Endothelial cell of umbilical vein (primary cell): ENCODE measurements around the gene GTF2H1. TPM values are rescaled to one million over a fixed set of nuclear protein-coding genes. Genes with fewer than 3 reads are reported as not detected.

Source experiments
- BruUV-seq: library from RNA; stranded (reverse); fragments of 400-500 nt; replicated peaks from 2 replicates; lab custom pipeline; 2021; lab: Mats Ljungman, UMichigan
- CTCF ChIA-PET: fragments of 300-600, 350-600 bp; sonication (Branson Sonifier 250); formaldehyde crosslinking; loops from one replicate; lab custom pipeline; 2021; ENCODE audit warnings: antibody characterized with exemption, inconsistent platforms; lab: Charles Lee
- POLR2A ChIA-PET: fragments of 300-600, 350-600 bp; sonication (Branson Sonifier 250); formaldehyde crosslinking; loops from one replicate; lab custom pipeline; 2021; ENCODE audit warnings: antibody characterized with exemption, inconsistent platforms; lab: Charles Lee
- DNase-seq: peaks from one replicate; pipeline ENCODE4 v3.0.0-alpha.2; 2011; ENCODE audit warnings: low read depth, low spot score
- FAIRE-seq: peaks from 2 replicates; lab custom pipeline; 2011; peaks lifted over from hg19 to GRCh38; lab: Jason Lieb, UNC
- H2AFZ ChIP-seq: 2 replicates; pipeline ENCODE4 v1.6.0; 2012; ENCODE audit warnings: low read depth, low read length, control low read depth, inconsistent platforms
- H3K27ac ChIP-seq: 2 replicates; pipeline ENCODE4 v1.5.1; 2011; ENCODE audit warnings: low read depth, mild to moderate bottlenecking, control low read depth, low read length, moderate library complexity; ENCODE audit not compliant: insufficient read depth
- H3K27me3 ChIP-seq, 2 experiments: 2 replicates each; pipeline versions ENCODE4 v1.6.0 to v1.6.1; 2011; ENCODE audit warnings: low read length in 2 of 2, mixed read lengths in 1 of 2; ENCODE audit not compliant: control insufficient read depth in 2 of 2, insufficient read depth in 2 of 2
- H3K36me3 ChIP-seq, 2 experiments: 2 replicates in 1 of 2; 3 replicates in 1 of 2; pipeline ENCODE4 v1.5.1; 2011; ENCODE audit warnings: low read length in 2 of 2, mild to moderate bottlenecking in 1 of 2, moderate library complexity in 1 of 2; ENCODE audit not compliant: control insufficient read depth in 2 of 2, insufficient read depth in 2 of 2; ENCODE audit errors: extremely low read depth in 1 of 2
- H3K4me1 ChIP-seq: 3 replicates; pipeline ENCODE4 v1.5.1; 2011; ENCODE audit warnings: mild to moderate bottlenecking, low read length; ENCODE audit not compliant: control insufficient read depth, insufficient read depth; ENCODE audit errors: extremely low read depth
- H3K4me2 ChIP-seq: 2 replicates; pipeline ENCODE4 v1.6.1; 2011; ENCODE audit warnings: low read length, control low read depth, mixed read lengths; ENCODE audit not compliant: insufficient read depth
- H3K4me3 ChIP-seq, 3 experiments: fragments of 200-600 bp in 1 of 3; sonication (generic), shearing (Covaris generic) in 1 of 3; replicated peaks in 1 of 3; 2 replicates each; pipeline ENCODE4 v1.5.1; 2011 to 2016; ENCODE audit warnings: control low read depth in 3 of 3, low read length in 3 of 3, mild to moderate bottlenecking in 2 of 3, inconsistent platforms in 1 of 3, low read depth in 1 of 3, moderate library complexity in 1 of 3; ENCODE audit not compliant: insufficient read depth in 1 of 3
- H3K79me2 ChIP-seq: 2 replicates; pipeline ENCODE4 v1.6.0; 2012; ENCODE audit warnings: low read length, inconsistent platforms; ENCODE audit not compliant: control insufficient read depth, insufficient read depth
- H3K9ac ChIP-seq: replicated peaks from 2 replicates; pipeline ENCODE3; 2011; ENCODE audit warnings: low read length, control low read depth; ENCODE audit not compliant: insufficient read depth; ENCODE audit errors: extremely low read depth
- H3K9me1 ChIP-seq: replicated peaks from 3 replicates; pipeline ENCODE4 v1.6.0; 2011; ENCODE audit warnings: mild to moderate bottlenecking, low read length; ENCODE audit not compliant: control insufficient read depth, insufficient read depth; ENCODE audit errors: extremely low read depth
- H3K9me3 ChIP-seq: replicated peaks from 2 replicates; pipeline ENCODE4 v1.5.1; 2012; ENCODE audit warnings: low read length, inconsistent platforms; ENCODE audit not compliant: control insufficient read depth, insufficient read depth
- H4K20me1 ChIP-seq: replicated peaks from 2 replicates; pipeline ENCODE3; 2011; ENCODE audit warnings: mild to moderate bottlenecking, low read length; ENCODE audit not compliant: control insufficient read depth, insufficient read depth; ENCODE audit errors: extremely low read depth
- EZH2 ChIP-seq: IDR thresholded peaks from 2 replicates; pipeline ENCODE4 v1.6.1; 2012; ENCODE audit warnings: borderline replicate concordance, low read depth, mild to moderate bottlenecking, moderate library complexity, low read length, inconsistent platforms; ENCODE audit not compliant: severe bottlenecking
- FOS ChIP-seq: IDR thresholded peaks from 2 replicates; pipeline ENCODE4 v1.6.1; 2011; ENCODE audit warnings: mild to moderate bottlenecking, low read length, moderate library complexity, borderline replicate concordance; ENCODE audit not compliant: insufficient read depth
- GATA2 ChIP-seq: IDR thresholded peaks from 2 replicates; pipeline ENCODE4 v1.7.0; 2011; ENCODE audit warnings: low read depth, mild to moderate bottlenecking, moderate library complexity, mixed read lengths, low read length; ENCODE audit not compliant: insufficient read length, insufficient read depth
- JUN ChIP-seq: IDR thresholded peaks from 2 replicates; pipeline ENCODE4 v1.6.1; 2011; ENCODE audit warnings: borderline replicate concordance, low read depth; ENCODE audit not compliant: insufficient read length, insufficient read depth
- MAX ChIP-seq: IDR thresholded peaks from 2 replicates; pipeline ENCODE4 v1.6.1; 2011; ENCODE audit not compliant: insufficient read depth, insufficient read length
- MYC ChIP-seq: IDR thresholded peaks from one replicate; pipeline ENCODE4 v1.6.1; 2011; ENCODE audit warnings: mild to moderate bottlenecking, low read depth, low read length
- POLR2A ChIP-seq: IDR thresholded peaks from 2 replicates; pipeline ENCODE4 v1.6.1; 2012; ENCODE audit warnings: low read depth, mild to moderate bottlenecking, control low read depth, low read length
- POLR2AphosphoS5 ChIP-seq: IDR thresholded peaks from 2 replicates; pipeline ENCODE4 v1.6.1; 2012; ENCODE audit warnings: low read depth, mild to moderate bottlenecking, control low read depth, low read length, moderate library complexity; ENCODE audit not compliant: insufficient read depth
- dilution Hi-C: fragments of 300-500 bp; cut with MboI; formaldehyde crosslinking; loops from one replicate; pipeline ENCODE4 v1.15.0; 2019; ENCODE audit warnings: low sequenced_read_pairs; ENCODE audit not compliant: extremely low pct_ligation_motif_present
- intact Hi-C: fragments of 100-400 bp; cut with micrococcal nuclease; formaldehyde crosslinking; loops from one replicate; pipeline ENCODE4 v1.10.0; 2022
- polyA plus RNA-seq, 4 experiments: library from polyadenylated mRNA; depleted of rRNA in 3 of 4; stranded (reverse) in 3 of 4; unstranded in 1 of 4; fragments of >200 nt; gene quantifications; 2 replicates each; pipeline versions ENCODE4 v1.2.1 to v1.2.3, GENCODE V29; 2011 to 2012; ENCODE audit warnings: missing spikeins in 1 of 4
- total RNA-seq: library from RNA; stranded (reverse); gene quantifications from 2 replicates; pipeline ENCODE4 v1.2.3, GENCODE V29; 2021
- TF ChIP-seq, protein P1 (sequence below), 2 donors: IDR thresholded peaks; 1 replicate in 1 of 2; 2 replicates in 1 of 2; pipeline ENCODE4 v1.5.1; 2011; ENCODE audit warnings: low read length in 2 of 2, mild to moderate bottlenecking in 2 of 2, moderate library complexity in 2 of 2, control low read depth in 1 of 2, inconsistent platforms in 1 of 2, low read depth in 1 of 2; ENCODE audit not compliant: insufficient read depth in 1 of 2; ENCODE audit errors: extremely low read depth in 1 of 2

The GTF2H1 gene
- total and polyA plus RNA-seq, 2 donors (not counting 3 experiments of a cell fraction or from before 2014, with no cell fraction given) = 15.7 to 47.7 TPM

DNA sequence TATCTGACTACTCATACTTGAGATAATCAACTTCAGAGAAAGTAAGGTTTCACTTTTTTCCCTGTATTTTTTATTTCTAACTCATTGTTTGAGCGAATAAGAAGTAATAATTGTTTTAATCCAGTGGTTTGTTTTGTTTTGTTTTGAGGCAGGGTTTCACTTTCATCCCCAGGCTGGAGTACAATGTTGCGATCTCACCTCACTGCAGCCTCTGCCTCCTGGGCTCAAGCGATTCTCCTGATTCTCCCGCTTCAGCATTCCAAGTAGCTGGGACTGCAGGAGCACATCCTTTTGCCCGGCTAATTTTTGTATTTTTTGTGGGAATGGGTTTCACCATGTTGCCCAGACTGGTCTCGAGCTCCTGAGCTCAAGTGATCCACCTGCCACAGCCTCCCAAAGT, 8.6 kb downstream of the GTF2H1 start:
- H4K20me1 ChIP-seq = no peaks in the 10 kb centered on the region
- no TSS peak for BruUV-seq
- peaks cover 13 to 14% of the 10 kb centered on the region in 2 experiments for H3K36me3 ChIP-seq
- peaks cover 32% of the 10 kb centered on the region for H3K79me2 ChIP-seq
- no peak overlapping the region for H3K27ac ChIP-seq
- dilution Hi-C loops (no loop called here), intact Hi-C loops (no loop called here)
- no peaks in the 10 kb centered on the region for H3K27me3 ChIP-seq
- H3K9ac ChIP-seq = no peak overlapping the region
- H3K4me2 ChIP-seq = no peak overlapping the region
- no peaks in the 10 kb centered on the region for H3K9me3 ChIP-seq
- POLR2A ChIA-PET = no interaction called here
- H3K9me1 ChIP-seq = no peaks in the 10 kb centered on the region
- no peak for FAIRE-seq
- DNase-seq = no peak
- no peaks in the 10 kb centered on the region for H3K4me1 ChIP-seq
- H3K4me3 ChIP-seq = no peak overlapping the region
- TF ChIP-seq JUN (no peak), POLR2A (no peak), MYC (no peak), EZH2 (no peak), GATA2 (no peak), MAX (no peak), FOS (no peak), POLR2AphosphoS5 (no peak)
- TF ChIP-seq, protein P1, sequence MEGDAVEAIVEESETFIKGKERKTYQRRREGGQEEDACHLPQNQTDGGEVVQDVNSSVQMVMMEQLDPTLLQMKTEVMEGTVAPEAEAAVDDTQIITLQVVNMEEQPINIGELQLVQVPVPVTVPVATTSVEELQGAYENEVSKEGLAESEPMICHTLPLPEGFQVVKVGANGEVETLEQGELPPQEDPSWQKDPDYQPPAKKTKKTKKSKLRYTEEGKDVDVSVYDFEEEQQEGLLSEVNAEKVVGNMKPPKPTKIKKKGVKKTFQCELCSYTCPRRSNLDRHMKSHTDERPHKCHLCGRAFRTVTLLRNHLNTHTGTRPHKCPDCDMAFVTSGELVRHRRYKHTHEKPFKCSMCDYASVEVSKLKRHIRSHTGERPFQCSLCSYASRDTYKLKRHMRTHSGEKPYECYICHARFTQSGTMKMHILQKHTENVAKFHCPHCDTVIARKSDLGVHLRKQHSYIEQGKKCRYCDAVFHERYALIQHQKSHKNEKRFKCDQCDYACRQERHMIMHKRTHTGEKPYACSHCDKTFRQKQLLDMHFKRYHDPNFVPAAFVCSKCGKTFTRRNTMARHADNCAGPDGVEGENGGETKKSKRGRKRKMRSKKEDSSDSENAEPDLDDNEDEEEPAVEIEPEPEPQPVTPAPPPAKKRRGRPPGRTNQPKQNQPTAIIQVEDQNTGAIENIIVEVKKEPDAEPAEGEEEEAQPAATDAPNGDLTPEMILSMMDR (IDR thresholded peaks at IDR 0.05; ENCODE audit: extremely low read depth in 1 of 2, insufficient read depth in 1 of 2, low read depth in 1 of 2, low read length in 2 of 2) = no peak
- CTCF ChIA-PET = no interaction called here
- no peak overlapping the region for H2AFZ ChIP-seq
